Measurements from ENCODE around the gene INS. TPM values are rescaled to one million over a fixed set of nuclear protein-coding genes. Genes with fewer than 3 reads are reported as not detected.

The INS gene
- total and polyA plus RNA-seq, 2 of the 4 experiments (the other 2 are of a cell fraction): not detected

- CTCF ChIA-PET: no interaction called here
- ATAC-seq (ENCODE audit: low read depth): no peak
- TF ChIP-seq RCOR1 (IDR thresholded peaks at IDR 0.05; ENCODE audit: insufficient replicate concordance, low read length): no peak
- TF ChIP-seq RAD21 (IDR thresholded peaks at IDR 0.05; ENCODE audit: low read length): no peak
- no peak for TF ChIP-seq CHD1 (IDR thresholded peaks at IDR 0.05; ENCODE audit: low read depth, low read length)
- TF ChIP-seq MAFK (IDR thresholded peaks at IDR 0.05; ENCODE audit: low read depth, low read length): no peak
- no peak for TF ChIP-seq RFX5 (IDR thresholded peaks at IDR 0.05; ENCODE audit: low read depth, low read length)
- no peak for TF ChIP-seq BHLHE40 (IDR thresholded peaks at IDR 0.05; ENCODE audit: low read depth, low read length)
- TF ChIP-seq CEBPB (IDR thresholded peaks at IDR 0.05; ENCODE audit: low read depth, low read length): no peak
- TF ChIP-seq CTCF (conservative IDR thresholded peaks at IDR 0.05; ENCODE audit: low read depth, low read length): no peak
- TF ChIP-seq USF2 (IDR thresholded peaks at IDR 0.05; ENCODE audit: low read depth, low read length): no peak
- TF ChIP-seq ELK1 (IDR thresholded peaks at IDR 0.05; ENCODE audit: borderline replicate concordance, low read depth, low read length): no peak
- no peak for TF ChIP-seq MAZ (IDR thresholded peaks at IDR 0.05; ENCODE audit: borderline replicate concordance, low read depth, low read length)
- no peak for TF ChIP-seq NFE2L2 (IDR thresholded peaks at IDR 0.05; ENCODE audit: low read depth, low read length)
- TF ChIP-seq POLR2A (IDR thresholded peaks at IDR 0.05; ENCODE audit: low read depth, low read length): no peak
These were observed 50.5 kb downstream of the INS start for GRCh38 chr11:2110521-2110920.

More at GRCh38 chr11:2110521-2110920, 50.5 kb downstream of the INS start:
- no TSS peak for BruUV-seq (replicated peaks)
- Histone ChIP-seq H2AK5ac (ENCODE audit: low read depth, low read length) (no peak overlapping the region), H2AFZ (replicated peaks; ENCODE audit: low read length, poor library complexity) (no peak overlapping the region), H2BK20ac (ENCODE audit: low read depth, low read length) (no peak overlapping the region), H3K9me3 (ENCODE audit: control insufficient read depth, insufficient read depth, low read length) (no peaks in the 10 kb centered on the region; the same call in 1 of the 2 replicates), H4K20me1 (ENCODE audit: insufficient read depth, low read length) (no peaks in the 10 kb centered on the region), H3K14ac (replicated peaks; ENCODE audit: low read depth, low read length) (no peak overlapping the region), H3K9me1 (ENCODE audit: insufficient read depth, low read length) (no peaks in the 10 kb centered on the region), H2AK9ac (replicated peaks; ENCODE audit: low read depth, low read length, poor library complexity) (no peak overlapping the region), H3K9ac (ENCODE audit: low read depth, low read length) (no peak overlapping the region), H2BK5ac (ENCODE audit: low read depth, low read length, poor library complexity, severe bottlenecking) (no peak overlapping the region), H3K27ac (ENCODE audit: insufficient read depth, low read length) (no peak overlapping the region), H2BK120ac (ENCODE audit: low read depth, low read length) (no peak overlapping the region), H4K91ac (ENCODE audit: insufficient read depth, low read depth, low read length) (no peak overlapping the region), H2BK15ac (ENCODE audit: low read depth, low read length) (no peak overlapping the region), H3K4me2 (ENCODE audit: low read depth, low read length) (no peak overlapping the region), H3K4me1 (ENCODE audit: control insufficient read depth, insufficient read depth, low read length) (peaks cover 3% of the 10 kb centered on the region; the same call in 1 of the 2 replicates), H3K56ac (ENCODE audit: extremely low read depth, insufficient read depth, low read length) (no peak overlapping the region), H3K36me3 (ENCODE audit: control insufficient read depth, insufficient read depth, low read length) (no peaks in the 10 kb centered on the region), H4K5ac (ENCODE audit: low read depth, low read length) (no peak overlapping the region), H3K18ac (ENCODE audit: low read depth, low read length) (no peak overlapping the region), H3K27me3 (ENCODE audit: control insufficient read depth, insufficient read depth, low read length) (peaks cover 18% of the 10 kb centered on the region), H3K4ac (ENCODE audit: low read depth, low read length) (no peak overlapping the region), H3K79me1 (ENCODE audit: low read depth in 1 of 2, low read length in 2 of 2) (no peaks in the 10 kb centered on the region), H4K8ac (ENCODE audit: low read depth in 2 of 2, low read length in 2 of 2) (no peak overlapping the region), H3K23ac (ENCODE audit: low read depth, low read length) (no peak overlapping the region), H3K4me3 (ENCODE audit: insufficient read depth, low read depth, low read length) (no peak overlapping the region)
- POLR2A ChIA-PET (ENCODE audit: unreplicated experiment): no interaction called here
- in situ Hi-C loops (cut with MboI; ENCODE audit: low sequenced_read_pairs): no loop called here
- WGBS, 2 experiments (ENCODE audit: extremely low coverage in 2 of 2, insufficient read length in 1 of 2): 90% methylated on average over 8 of the region's 12 CpGs; no CpG with 5 or more reads in 1 of the 2 experiments
- DNase-seq: no peak
- intact Hi-C loops (cut with micrococcal nuclease): no loop called here
- dilution Hi-C loops (cut with HindIII; ENCODE audit: low sequenced_read_pairs, unreplicated experiment): no loop called here

All from IMR-90 (cell line).